GM12878 (cell line): ENCODE results near the gene ETS1. TPM values are rescaled to one million over a fixed set of nuclear protein-coding genes. Genes with fewer than 3 reads are reported as not detected.

Source experiments
- ATF2 ChIP-seq: IDR thresholded peaks from 2 replicates; pipeline ENCODE4 v1.6.1; 2012; ENCODE audit warnings: low read length, inconsistent platforms
- CBFB ChIP-seq: IDR thresholded peaks from 2 replicates; pipeline ENCODE4 v1.6.1; 2016; ENCODE audit warnings: antibody characterized with exemption, low read depth
- CREB1 ChIP-seq: IDR thresholded peaks from 2 replicates; pipeline ENCODE4 v1.6.1; 2012; ENCODE audit warnings: low read depth, mild to moderate bottlenecking, inconsistent platforms
- CTCF ChIP-seq, 3 experiments: IDR thresholded peaks in 2 of 3; conservative IDR thresholded peaks in 1 of 3; 2 replicates each; pipeline ENCODE4 v1.5.1; 2011; ENCODE audit warnings: low read depth in 3 of 3, low read length in 3 of 3, mild to moderate bottlenecking in 3 of 3, control low read depth in 2 of 3, moderate library complexity in 2 of 3, inconsistent platforms in 1 of 3, mixed read lengths in 1 of 3; ENCODE audit not compliant: control insufficient read depth in 2 of 3, insufficient read depth in 1 of 3; ENCODE audit errors: extremely low read depth in 1 of 3
- E4F1 ChIP-seq: fragments of 450-650 bp; IDR thresholded peaks from 2 replicates; pipeline ENCODE4 v1.6.1; 2018; ENCODE audit warnings: borderline replicate concordance, mild to moderate bottlenecking; ENCODE audit not compliant: partially characterized antibody
- ETV6 ChIP-seq, 2 experiments: fragments of 450-650 bp in 1 of 2; IDR thresholded peaks in 1 of 2; conservative IDR thresholded peaks in 1 of 2; 2 replicates each; pipeline ENCODE4 v1.6.1; 2014; ENCODE audit warnings: antibody characterized with exemption in 1 of 2, borderline replicate concordance in 1 of 2, low read depth in 1 of 2, mild to moderate bottlenecking in 1 of 2, moderate library complexity in 1 of 2
- FOXM1 ChIP-seq: IDR thresholded peaks from 2 replicates; pipeline ENCODE4 v1.6.1; 2012; ENCODE audit warnings: low read depth, mild to moderate bottlenecking, inconsistent platforms, low read length, moderate library complexity
- GABPA ChIP-seq: IDR thresholded peaks from 2 replicates; pipeline ENCODE4 v1.6.1; 2014; ENCODE audit warnings: antibody characterized with exemption, low read depth, mild to moderate bottlenecking, inconsistent platforms
- GATAD2B ChIP-seq: fragments of 450-650 bp; conservative IDR thresholded peaks from 2 replicates; pipeline ENCODE4 v1.6.1; 2017; ENCODE audit warnings: low read depth, mild to moderate bottlenecking, moderate library complexity
- IRF3 ChIP-seq: fragments of 450-650 bp; IDR thresholded peaks from 2 replicates; pipeline ENCODE4 v1.6.1; 2014; ENCODE audit warnings: mild to moderate bottlenecking
- IRF4 ChIP-seq: IDR thresholded peaks from 2 replicates; pipeline ENCODE4 v1.6.1; 2011; ENCODE audit warnings: low read depth, low read length
- JUNB ChIP-seq: IDR thresholded peaks from 2 replicates; pipeline ENCODE4 v1.6.1; 2016; ENCODE audit warnings: antibody characterized with exemption, mild to moderate bottlenecking
- JUND ChIP-seq: IDR thresholded peaks from 2 replicates; pipeline ENCODE4 v1.6.1; 2012; ENCODE audit warnings: low read depth, mild to moderate bottlenecking, low read length, improper control_type of control experiment, moderate library complexity
- KLF5 ChIP-seq: fragments of 450-650 bp; IDR thresholded peaks from 2 replicates; pipeline ENCODE4 v1.6.1; 2014; ENCODE audit warnings: mild to moderate bottlenecking; ENCODE audit not compliant: partially characterized antibody
- NBN ChIP-seq: fragments of 450-650 bp; IDR thresholded peaks from 2 replicates; pipeline ENCODE4 v1.6.1; 2016
- NFIC ChIP-seq: IDR thresholded peaks from 2 replicates; pipeline ENCODE4 v1.6.1; 2012; ENCODE audit warnings: low read depth, mild to moderate bottlenecking, inconsistent platforms, low read length, moderate library complexity
- PAX5 ChIP-seq: IDR thresholded peaks from 2 replicates; pipeline ENCODE4 v1.6.1; 2011; ENCODE audit warnings: low read depth, low read length, borderline replicate concordance
- POLR2AphosphoS5 ChIP-seq: IDR thresholded peaks from 2 replicates; pipeline ENCODE4 v1.6.1; 2011; ENCODE audit warnings: mild to moderate bottlenecking, low read length, inconsistent platforms
- SMARCA5 ChIP-seq: fragments of 450-650 bp; IDR thresholded peaks from 2 replicates; pipeline ENCODE4 v1.6.1; 2017; ENCODE audit warnings: mild to moderate bottlenecking
- SP1 ChIP-seq: IDR thresholded peaks from one replicate; pipeline ENCODE4 v1.6.1; 2011; ENCODE audit warnings: low read depth, low read length
- SPI1 ChIP-seq: IDR thresholded peaks from 2 replicates; pipeline ENCODE4 v1.6.1; 2011; ENCODE audit warnings: low read depth, mild to moderate bottlenecking, low read length, moderate library complexity, borderline replicate concordance; ENCODE audit not compliant: insufficient read depth
- SRF ChIP-seq, 2 experiments: IDR thresholded peaks; 2 replicates each; pipeline ENCODE4 v1.6.1; 2011; ENCODE audit warnings: low read depth in 2 of 2, low read length in 2 of 2, mild to moderate bottlenecking in 1 of 2, moderate library complexity in 1 of 2
- STAT3 ChIP-seq: IDR thresholded peaks from 2 replicates; pipeline ENCODE4 v1.6.1; 2011; ENCODE audit warnings: low read depth, low read length, improper control_type of control experiment
- TBL1XR1 ChIP-seq: IDR thresholded peaks from 2 replicates; pipeline ENCODE4 v1.6.1; 2012; ENCODE audit warnings: low read depth, low read length, improper control_type of control experiment
- TCF7 ChIP-seq: IDR thresholded peaks from 2 replicates; pipeline ENCODE4 v1.6.1; 2014; ENCODE audit warnings: antibody characterized with exemption, borderline replicate concordance
- ZNF622 ChIP-seq: fragments of 450-650 bp; IDR thresholded peaks from 2 replicates; pipeline ENCODE4 v1.6.1; 2017; ENCODE audit warnings: mild to moderate bottlenecking, inconsistent platforms
- ZSCAN29 ChIP-seq: fragments of 450-650 bp; IDR thresholded peaks from 2 replicates; pipeline ENCODE4 v1.6.1; 2017; ENCODE audit warnings: mild to moderate bottlenecking, moderate library complexity
- polyA plus RNA-seq, 11 experiments: library from polyadenylated mRNA; depleted of rRNA in 4 of 11; unstranded in 6 of 11; stranded (reverse) in 5 of 11; fragments of >200 nt; fragmentation: Nextera tagmentation in 4 of 11; fragmentation: Illumina TruSeq in 1 of 11; extraction: Ambion mirVana in 4 of 11; extraction: Trizol in 1 of 11; gene quantifications; 1 replicate in 1 of 11; 2 replicates in 10 of 11; pipeline versions ENCODE4 v1.2.1 to v1.2.3, GENCODE V29; 2011 to 2016; ENCODE audit warnings: inconsistent platforms in 2 of 11, missing spikeins in 2 of 11, low read depth in 1 of 11
- total RNA-seq, 4 experiments: library from RNA; depleted of rRNA in 3 of 4; stranded (reverse); fragments of >200 nt in 3 of 4; fragmentation: Illumina TruSeq in 1 of 4; extraction: Trizol in 1 of 4; gene quantifications; 2 replicates each; pipeline versions ENCODE4 v1.2.1 to v1.2.3, GENCODE V29; 2013 to 2021

ETS1 gene
- total and polyA plus RNA-seq, 10 of the 15 experiments (the other 5 are each of a cell fraction or from before 2014, with no cell fraction given), result 12.5 to 112 (median 55.5) TPM

- peak in 1 of 3 experiments; percentile 33; a peak in 1 of 6 replicates for TF ChIP-seq CTCF (IDR thresholded peaks at IDR 0.05 in 2 of 3, conservative IDR thresholded peaks at IDR 0.05 in 1 of 3; ENCODE audit: control insufficient read depth in 2 of 3, extremely low read depth in 1 of 3, insufficient read depth in 1 of 3, low read depth in 3 of 3, low read length in 3 of 3)
- peak; percentile 49; the same call in 1 of the 2 replicates for TF ChIP-seq GABPA
- TF ChIP-seq ZNF622, result no peak
- peak; percentile 59; the same call in 1 of the 2 replicates for TF ChIP-seq TBL1XR1
- TF ChIP-seq STAT3, result no peak
- TF ChIP-seq NFIC, result peak; percentile 66
- no peak for TF ChIP-seq GATAD2B
- peak; percentile 60; the same call in 1 of the 2 replicates for TF ChIP-seq PAX5
- peak; percentile 50; the same call in 1 of the 2 replicates for TF ChIP-seq CREB1
- TF ChIP-seq IRF4, result 0 out of 2 replicates have a peak, but pooled peaks have one; percentile 42
- TF ChIP-seq ETV6 (conservative IDR thresholded peaks at IDR 0.05 in 1 of 2, IDR thresholded peaks at IDR 0.05 in 1 of 2; ENCODE audit: borderline replicate concordance in 1 of 2, low read depth in 1 of 2), result 0 out of 4 replicates have a peak, but pooled peaks of 1 of the 2 experiments have one; percentile 31
- TF ChIP-seq FOXM1, result peak; percentile 80
- peak; percentile 60; the same call in 1 of the 2 replicates for TF ChIP-seq CBFB
- no peak for TF ChIP-seq KLF5
- TF ChIP-seq IRF3, result no peak
- TF ChIP-seq SRF (IDR thresholded peaks at IDR 0.05; ENCODE audit: low read depth in 2 of 2, low read length in 2 of 2), result 0 out of 4 replicates have a peak, but pooled peaks of 1 of the 2 experiments have one; percentile 21
- no peak for TF ChIP-seq TCF7
- no peak for TF ChIP-seq SMARCA5
- TF ChIP-seq E4F1, result no peak
- peak; percentile 16; the same call in 1 of the 2 replicates for TF ChIP-seq SPI1
- TF ChIP-seq NBN, result no peak
- TF ChIP-seq ZSCAN29, result no peak
- TF ChIP-seq SP1, result no peak
- peak; percentile 46; the same call in 1 of the 2 replicates for TF ChIP-seq POLR2AphosphoS5
- TF ChIP-seq JUND, result no peak
- TF ChIP-seq ATF2, result peak; percentile 56; the same call in 1 of the 2 replicates
- TF ChIP-seq JUNB, result peak; percentile 69
Observed at GRCh38 chr11:128469220-128469619, 118.1 kb downstream of the ETS1 start (continued).
